Left lobe of liver (tissue), 1 donor: ENCODE data around the gene CHRM4. TPM values are rescaled to one million over a fixed set of nuclear protein-coding genes. Genes with fewer than 3 reads are reported as not detected.

Experiments used
- total RNA-seq: library from RNA; stranded (reverse); gene quantifications from one replicate; pipeline ENCODE4 v1.2.1, GENCODE V29; 2021
- donor health status: DM: no; HTN: yes; CAD: no.

Gene CHRM4
- total RNA-seq, 1 donor from 2014 or later = not detected

Other genes starting within 250 kb of the CHRM4 start
- 0.30 TPM for gene CREB3L1, start 114.1 kb downstream of the CHRM4 start, total RNA-seq
- gene DGKZ, start 44.3 kb downstream of the CHRM4 start, total RNA-seq = 13.0 TPM
- gene MDK, start 10.1 kb downstream of the CHRM4 start, total RNA-seq = 2.0 TPM
- 14.7 TPM for gene AMBRA1, start 202.2 kb upstream of the CHRM4 start, total RNA-seq
- gene HARBI1, start 225.5 kb upstream of the CHRM4 start, total RNA-seq = 2.8 TPM
- gene ATG13, start 225.8 kb upstream of the CHRM4 start, total RNA-seq = 43.0 TPM